Measurements from ENCODE around the gene NUBPL. TPM values are rescaled to one million over a fixed set of nuclear protein-coding genes. Genes with fewer than 3 reads are reported as not detected.
"Not testable (repeated sequence)": the region's sequence is repeated elsewhere in the genome, so short reads cannot be mapped to it uniquely, and the experiment has no call there.

Gene NUBPL
- total and polyA plus RNA-seq, 7 experiments from 2014 or later, result 5.8 to 11.7 (median 8.3) TPM

DNA sequence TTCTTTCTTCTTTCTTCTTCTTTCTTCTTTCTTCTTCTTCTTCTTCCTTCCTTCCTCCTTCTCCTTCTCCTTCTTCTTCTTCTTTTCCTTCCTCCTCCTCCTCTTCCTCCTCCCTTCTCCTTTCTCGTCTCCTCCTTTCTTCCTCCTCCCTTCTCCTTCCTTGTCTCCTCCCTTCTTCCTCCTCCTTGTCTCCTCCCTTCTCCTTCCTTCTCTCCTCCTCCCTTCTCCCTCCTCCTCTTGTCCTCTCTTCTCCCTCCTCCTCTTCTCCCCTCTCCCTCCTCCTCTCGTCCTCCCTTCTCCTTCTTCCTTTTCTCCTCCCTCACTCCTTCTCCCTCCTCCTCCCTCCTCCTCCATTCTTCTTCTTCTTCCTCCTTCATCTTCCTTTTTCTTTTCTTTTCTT lies 44.5 kb downstream of the NUBPL start:
- no peak overlapping the region for H3K4me3 Mint-ChIP-seq
- no peaks in the 10 kb centered on the region for H3K9me3 ChIP-seq (ENCODE audit: control insufficient read depth in 2 of 3, low read length in 3 of 3)
- H3K36me3 Mint-ChIP-seq, result peaks cover 9 to 57% (median 47%) of the 10 kb centered on the region in 5 donors
- no peak overlapping the region for H3K27ac Mint-ChIP-seq
- CTCF ChIA-PET, result no interaction called here
- no peak for DNase-seq
- peaks cover 5 to 32% (median 16%) of the 10 kb centered on the region in 11 donors for H3K9me3 Mint-ChIP-seq
- H3K27me3 ChIP-seq (ENCODE audit: control insufficient read depth in 2 of 2, insufficient read depth in 2 of 2, low read length in 2 of 2), result no peaks in the 10 kb centered on the region
- POLR2A ChIA-PET, result no interaction called here
- no peaks in the 10 kb centered on the region for H3K4me1 ChIP-seq (ENCODE audit: control insufficient read depth in 2 of 2, insufficient read depth in 2 of 2, low read length in 2 of 2)
- ATAC-seq, result no peak
- intact Hi-C loops (cut with micrococcal nuclease), result no loop called here
- H3K36me3 ChIP-seq (ENCODE audit: control insufficient read depth in 2 of 3, insufficient read depth in 3 of 3, low read length in 3 of 3), result peaks cover 0 to 11% (median 0%) of the 10 kb centered on the region in 3 experiments
- H3K27me3 Mint-ChIP-seq, result no peaks in the 10 kb centered on the region
- H3K4me3 ChIP-seq (ENCODE audit: low read length), result no peak overlapping the region
- H3K4me1 Mint-ChIP-seq, result peaks cover 0 to 7% (median 0%) of the 10 kb centered on the region in 7 donors
- no peak overlapping the region for H3K27ac ChIP-seq (ENCODE audit: low read depth, low read length)

DNA sequence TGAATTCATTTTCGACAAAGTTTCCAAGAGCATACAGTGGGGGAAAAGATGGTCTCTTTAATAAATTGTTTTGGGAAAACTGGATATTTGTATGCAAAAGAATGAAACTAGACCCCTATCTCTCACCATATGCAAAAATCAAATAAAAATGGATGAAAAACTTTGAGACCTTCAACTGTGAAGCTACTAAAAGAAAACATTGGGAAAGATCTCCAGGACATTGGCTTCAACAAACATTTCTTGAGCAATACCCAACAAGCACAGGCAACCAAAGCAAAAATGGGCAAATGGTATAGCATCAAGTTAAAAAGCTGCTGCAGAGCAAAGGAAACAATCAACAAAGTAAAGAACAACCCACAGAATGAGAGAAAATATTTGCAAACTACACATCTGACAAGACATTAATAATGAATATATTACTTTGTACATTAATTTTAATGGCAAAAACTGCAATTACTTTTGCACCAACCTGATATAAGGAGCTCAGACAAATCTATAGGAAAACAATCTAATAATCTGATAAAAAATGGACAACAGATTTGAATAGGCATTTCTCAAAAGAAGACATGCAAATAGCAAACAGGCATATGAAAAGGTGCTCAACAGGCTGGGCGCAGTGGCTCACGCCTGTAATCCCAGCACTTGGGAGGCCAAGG lies 50.7 kb downstream of the NUBPL start:
- ATAC-seq (no peak), DNase-seq (no peak)
- Histone ChIP-seq H3K9me3 (ENCODE audit: control insufficient read depth in 2 of 3, low read length in 3 of 3) (no peaks in the 10 kb centered on the region), H3K36me3 (ENCODE audit: control insufficient read depth in 2 of 3, insufficient read depth in 3 of 3, low read length in 3 of 3) (peaks cover 0 to under 1% (median 0%) of the 10 kb centered on the region in 3 experiments), H3K27ac (ENCODE audit: low read depth, low read length) (no peak overlapping the region), H3K4me1 (ENCODE audit: control insufficient read depth in 2 of 2, insufficient read depth in 2 of 2, low read length in 2 of 2) (no peaks in the 10 kb centered on the region), H3K4me3 (ENCODE audit: low read length) (no peak overlapping the region), H3K27me3 (ENCODE audit: control insufficient read depth in 2 of 2, insufficient read depth in 2 of 2, low read length in 2 of 2) (no peaks in the 10 kb centered on the region)
- CTCF ChIA-PET, result no interaction called here
- POLR2A ChIA-PET, result no interaction called here
- intact Hi-C loops (cut with micrococcal nuclease), result no loop called here
- Mint-ChIP-seq H3K27me3 (no peaks in the 10 kb centered on the region), H3K4me3 (no peak overlapping the region), H3K27ac (no peak overlapping the region), H3K9me3 (peaks cover 6 to 75% (median 31%) of the 10 kb centered on the region in 11 donors), H3K36me3 (peaks cover 0 to 65% (median 52%) of the 10 kb centered on the region in 5 donors), H3K4me1 (peaks cover 0 to 7% (median 0%) of the 10 kb centered on the region in 7 donors)

DNA sequence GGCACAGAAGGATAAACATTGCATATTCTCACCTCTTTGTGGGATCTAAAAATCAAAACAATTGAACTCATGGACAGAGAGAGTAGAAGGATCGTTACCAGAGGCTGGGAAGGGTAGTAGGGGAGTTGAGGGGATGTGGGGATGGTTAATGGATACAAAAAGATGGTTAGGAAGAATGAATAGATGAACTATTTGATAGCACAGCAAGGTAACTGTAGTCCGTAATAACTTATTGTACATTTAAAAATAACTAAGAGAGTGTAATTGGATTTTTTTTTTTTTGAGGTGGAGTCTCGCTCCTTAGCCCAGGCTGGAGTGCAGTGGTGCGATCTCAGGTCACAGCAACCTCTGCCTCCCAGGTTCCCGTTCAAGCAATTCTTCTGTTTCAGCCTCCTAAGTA lies 52.0 kb downstream of the NUBPL start:
- H3K36me3 Mint-ChIP-seq, result peaks cover 0 to 69% (median 53%) of the 10 kb centered on the region in 5 donors
- CTCF ChIA-PET, result no interaction called here
- peaks cover 6 to 80% (median 37%) of the 10 kb centered on the region in 11 donors for H3K9me3 Mint-ChIP-seq

DNA sequence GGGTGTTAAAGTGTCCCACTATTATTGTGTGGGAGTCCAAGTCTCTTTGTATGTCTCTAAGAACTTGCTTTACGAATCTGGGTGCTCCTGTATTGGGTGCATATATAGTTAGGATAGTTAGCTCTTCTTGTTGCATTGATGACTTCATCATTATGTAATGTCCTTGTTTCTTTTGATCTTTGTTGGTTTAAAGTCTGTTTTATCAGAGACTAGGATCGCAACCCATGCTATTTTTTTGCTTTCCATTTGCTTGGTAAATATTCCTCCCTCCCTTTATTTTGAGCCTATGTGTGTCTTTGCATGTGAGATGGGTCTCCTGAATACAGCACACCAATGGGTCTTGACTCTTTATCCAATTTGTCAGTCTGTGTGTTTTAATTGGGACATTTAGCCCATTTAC lies 57.7 kb downstream of the NUBPL start:
- POLR2A ChIA-PET; H3K4me1 ChIP-seq (ENCODE audit: control insufficient read depth in 2 of 2, insufficient read depth in 2 of 2, low read length in 2 of 2); DNase-seq; H3K4me3 Mint-ChIP-seq; H3K27ac Mint-ChIP-seq; H3K4me3 ChIP-seq (ENCODE audit: low read length); H3K27ac ChIP-seq (ENCODE audit: low read depth, low read length); H3K27me3 ChIP-seq (ENCODE audit: control insufficient read depth in 2 of 2, insufficient read depth in 2 of 2, low read length in 2 of 2); intact Hi-C loops (cut with micrococcal nuclease); H3K27me3 Mint-ChIP-seq; ATAC-seq; CTCF ChIA-PET: not testable (repeated sequence)
- H3K36me3 ChIP-seq (ENCODE audit: control insufficient read depth in 2 of 3, insufficient read depth in 3 of 3, low read length in 3 of 3), result peaks cover 0 to 10% (median 0%) of the 10 kb centered on the region in 3 experiments
- H3K9me3 ChIP-seq (ENCODE audit: control insufficient read depth in 2 of 3, low read length in 3 of 3), result peaks cover 0 to 13% (median 0%) of the 10 kb centered on the region in 3 experiments
- Mint-ChIP-seq H3K9me3 (peaks cover 22 to 87% (median 42%) of the 10 kb centered on the region in 11 donors), H3K4me1 (peaks cover 0 to 12% (median 0%) of the 10 kb centered on the region in 7 donors), H3K36me3 (peaks cover 9 to 84% (median 80%) of the 10 kb centered on the region in 5 donors)

More for the DNA sequence above, 52.0 kb downstream of the NUBPL start:
- Mint-ChIP-seq H3K27ac (no peak overlapping the region), H3K27me3 (no peaks in the 10 kb centered on the region), H3K4me3 (no peak overlapping the region), H3K4me1 (peaks cover 0 to 10% (median 3%) of the 10 kb centered on the region in 7 donors)
- H3K9me3 ChIP-seq (ENCODE audit: control insufficient read depth in 2 of 3, low read length in 3 of 3), result no peaks in the 10 kb centered on the region
- H3K27ac ChIP-seq (ENCODE audit: low read depth, low read length), result no peak overlapping the region
- no peak for DNase-seq
- no peaks in the 10 kb centered on the region for H3K4me1 ChIP-seq (ENCODE audit: control insufficient read depth in 2 of 2, insufficient read depth in 2 of 2, low read length in 2 of 2)
- no peaks in the 10 kb centered on the region for H3K36me3 ChIP-seq (ENCODE audit: control insufficient read depth in 2 of 3, insufficient read depth in 3 of 3, low read length in 3 of 3)
- intact Hi-C loops (cut with micrococcal nuclease), result no loop called here
- ATAC-seq, result no peak
- no peaks in the 10 kb centered on the region for H3K27me3 ChIP-seq (ENCODE audit: control insufficient read depth in 2 of 2, insufficient read depth in 2 of 2, low read length in 2 of 2)
- POLR2A ChIA-PET, result no interaction called here
- H3K4me3 ChIP-seq (ENCODE audit: low read length), result no peak overlapping the region

DNA sequence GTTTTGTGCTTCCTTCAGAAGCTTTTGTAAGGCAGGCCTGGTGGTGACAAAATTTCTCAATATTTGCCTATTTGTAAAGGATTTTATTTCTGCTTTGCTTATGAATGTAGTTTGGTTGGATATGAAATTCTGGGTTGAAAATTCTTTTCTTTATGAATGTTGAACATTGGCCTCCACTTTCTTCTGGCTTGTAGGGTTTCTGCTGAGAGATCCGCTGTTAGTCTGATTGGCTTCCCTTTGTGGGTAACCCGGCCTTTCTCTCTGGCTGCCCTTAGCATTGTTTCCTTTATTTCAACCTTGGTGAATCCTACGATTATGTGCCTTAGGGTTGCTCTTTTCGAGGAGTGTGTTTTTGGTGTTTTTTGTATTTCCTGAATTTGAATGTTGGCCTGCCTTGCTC lies 58.2 kb downstream of the NUBPL start:
- ChIA-PET POLR2A (no interaction called here), CTCF (no interaction called here)
- peaks cover 0 to 13% (median 0%) of the 10 kb centered on the region in 3 experiments for H3K9me3 ChIP-seq (ENCODE audit: control insufficient read depth in 2 of 3, low read length in 3 of 3)
- intact Hi-C loops (cut with micrococcal nuclease), result no loop called here
- no peaks in the 10 kb centered on the region for H3K27me3 ChIP-seq (ENCODE audit: control insufficient read depth in 2 of 2, insufficient read depth in 2 of 2, low read length in 2 of 2)
- H3K4me1 Mint-ChIP-seq, result peaks cover 0 to 12% (median 0%) of the 10 kb centered on the region in 7 donors
- DNase-seq (no peak), ATAC-seq (no peak)
- H3K4me3 Mint-ChIP-seq, result peak overlapping the region in 1 of 10 donors; percentile 18
- peaks cover 0 to 10% (median 0%) of the 10 kb centered on the region in 3 experiments for H3K36me3 ChIP-seq (ENCODE audit: control insufficient read depth in 2 of 3, insufficient read depth in 3 of 3, low read length in 3 of 3)
- H3K36me3 Mint-ChIP-seq, result peaks cover 9 to 89% (median 85%) of the 10 kb centered on the region in 5 donors
- H3K4me1 ChIP-seq (ENCODE audit: control insufficient read depth in 2 of 2, insufficient read depth in 2 of 2, low read length in 2 of 2), result no peaks in the 10 kb centered on the region
- peaks cover 26 to 92% (median 44%) of the 10 kb centered on the region in 11 donors for H3K9me3 Mint-ChIP-seq
- H3K27ac ChIP-seq (ENCODE audit: low read depth, low read length), result no peak overlapping the region
- H3K27ac Mint-ChIP-seq, result no peak overlapping the region
- no peak overlapping the region for H3K4me3 ChIP-seq (ENCODE audit: low read length)
- no peaks in the 10 kb centered on the region for H3K27me3 Mint-ChIP-seq

DNA sequence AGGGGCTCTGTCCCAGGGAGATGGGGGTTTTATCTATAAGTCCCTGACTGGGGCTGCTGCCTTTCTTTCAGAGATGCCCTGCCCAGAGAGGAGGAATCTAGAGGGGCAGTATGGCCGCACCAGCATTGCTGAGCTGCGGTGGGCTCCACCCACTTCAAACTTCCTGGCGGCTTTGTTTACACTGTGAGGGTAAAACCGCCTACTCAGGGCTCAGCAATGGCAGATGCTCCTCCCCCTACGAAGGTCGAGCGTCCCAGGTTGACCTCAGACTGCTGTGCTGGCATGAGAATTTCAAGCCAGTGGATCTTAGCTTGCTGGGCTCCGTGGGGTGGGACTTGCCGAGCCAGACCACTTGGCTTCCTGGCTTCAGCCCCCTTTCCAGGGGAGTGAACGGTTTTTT lies 59.7 kb downstream of the NUBPL start:
- peaks cover 0 to 10% (median 0%) of the 10 kb centered on the region in 3 experiments for H3K36me3 ChIP-seq (ENCODE audit: control insufficient read depth in 2 of 3, insufficient read depth in 3 of 3, low read length in 3 of 3)
- H3K4me3 Mint-ChIP-seq; H3K4me1 ChIP-seq (ENCODE audit: control insufficient read depth in 2 of 2, insufficient read depth in 2 of 2, low read length in 2 of 2); DNase-seq; H3K27ac ChIP-seq (ENCODE audit: low read depth, low read length); POLR2A ChIA-PET; H3K27me3 Mint-ChIP-seq; H3K27ac Mint-ChIP-seq; intact Hi-C loops (cut with micrococcal nuclease); ATAC-seq; H3K27me3 ChIP-seq (ENCODE audit: control insufficient read depth in 2 of 2, insufficient read depth in 2 of 2, low read length in 2 of 2); CTCF ChIA-PET; H3K4me3 ChIP-seq (ENCODE audit: low read length): not testable (repeated sequence)
- peaks cover 24 to 88% (median 38%) of the 10 kb centered on the region in 11 donors for H3K9me3 Mint-ChIP-seq
- H3K36me3 Mint-ChIP-seq, result peaks cover 9 to 87% (median 81%) of the 10 kb centered on the region in 5 donors
- H3K4me1 Mint-ChIP-seq, result peaks cover 0 to 12% (median 2%) of the 10 kb centered on the region in 7 donors
- peaks cover 0 to 13% (median 0%) of the 10 kb centered on the region in 3 experiments for H3K9me3 ChIP-seq (ENCODE audit: control insufficient read depth in 2 of 3, low read length in 3 of 3)

DNA sequence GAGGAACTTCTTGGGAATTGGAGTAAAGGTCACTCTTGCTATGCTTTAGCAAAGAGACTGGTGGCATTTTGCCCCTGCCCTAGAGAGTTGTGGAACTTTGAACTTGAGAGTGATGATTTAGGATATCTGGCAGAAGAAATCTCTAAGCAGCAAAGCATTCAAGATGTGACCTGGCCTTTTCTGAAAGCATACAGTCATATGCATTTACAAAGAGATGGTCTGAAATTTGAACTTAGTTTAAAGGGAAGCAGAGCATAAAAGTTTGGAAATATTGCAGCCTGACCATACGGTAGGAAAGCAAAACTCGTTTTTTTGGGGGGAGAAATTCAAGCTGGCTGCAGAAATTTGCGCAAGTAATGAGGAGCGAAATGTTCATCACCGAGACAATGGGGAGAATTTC lies 60.9 kb downstream of the NUBPL start:
- H3K9me3 Mint-ChIP-seq, result peaks cover 21 to 82% (median 36%) of the 10 kb centered on the region in 11 donors
- Histone ChIP-seq H3K27ac (ENCODE audit: low read depth, low read length) (no peak overlapping the region), H3K27me3 (ENCODE audit: control insufficient read depth in 2 of 2, insufficient read depth in 2 of 2, low read length in 2 of 2) (no peaks in the 10 kb centered on the region), H3K4me1 (ENCODE audit: control insufficient read depth in 2 of 2, insufficient read depth in 2 of 2, low read length in 2 of 2) (no peaks in the 10 kb centered on the region), H3K36me3 (ENCODE audit: control insufficient read depth in 2 of 3, insufficient read depth in 3 of 3, low read length in 3 of 3) (peaks cover 0 to 10% (median 0%) of the 10 kb centered on the region in 3 experiments), H3K9me3 (ENCODE audit: control insufficient read depth in 2 of 3, low read length in 3 of 3) (peaks cover 0 to 13% (median 0%) of the 10 kb centered on the region in 3 experiments), H3K4me3 (ENCODE audit: low read length) (no peak overlapping the region)
- no peaks in the 10 kb centered on the region for H3K27me3 Mint-ChIP-seq
- H3K4me1 Mint-ChIP-seq, result peaks cover 0 to 8% (median 2%) of the 10 kb centered on the region in 7 donors
- H3K36me3 Mint-ChIP-seq, result peaks cover 9 to 75% (median 71%) of the 10 kb centered on the region in 5 donors
- ATAC-seq (no peak), DNase-seq (no peak)
- no peak overlapping the region for H3K27ac Mint-ChIP-seq
- intact Hi-C loops (cut with micrococcal nuclease), result no loop called here
- H3K4me3 Mint-ChIP-seq, result no peak overlapping the region
- ChIA-PET POLR2A (no interaction called here), CTCF (no interaction called here)

Data from naive thymus-derived CD4-positive, alpha-beta T cell (primary cell).